22Rv1 (cell line): ENCODE results near the gene FGD2.

Experiments
- H3K27ac ChIP-seq: fragments of 450-650 bp; 2 replicates; pipeline ENCODE4 v1.5.1; 2017
- ZFX ChIP-seq: fragments of 450-650 bp; IDR thresholded peaks from 2 replicates; pipeline ENCODE4 v1.6.1; 2017; ENCODE audit warnings: antibody characterized with exemption, borderline replicate concordance
- TF ChIP-seq, protein P1 (sequence below): fragments of 450-650 bp; IDR thresholded peaks from 2 replicates; pipeline ENCODE4 v1.5.1; 2017; ENCODE audit warnings: mild to moderate bottlenecking

FGD2 gene

DNA sequence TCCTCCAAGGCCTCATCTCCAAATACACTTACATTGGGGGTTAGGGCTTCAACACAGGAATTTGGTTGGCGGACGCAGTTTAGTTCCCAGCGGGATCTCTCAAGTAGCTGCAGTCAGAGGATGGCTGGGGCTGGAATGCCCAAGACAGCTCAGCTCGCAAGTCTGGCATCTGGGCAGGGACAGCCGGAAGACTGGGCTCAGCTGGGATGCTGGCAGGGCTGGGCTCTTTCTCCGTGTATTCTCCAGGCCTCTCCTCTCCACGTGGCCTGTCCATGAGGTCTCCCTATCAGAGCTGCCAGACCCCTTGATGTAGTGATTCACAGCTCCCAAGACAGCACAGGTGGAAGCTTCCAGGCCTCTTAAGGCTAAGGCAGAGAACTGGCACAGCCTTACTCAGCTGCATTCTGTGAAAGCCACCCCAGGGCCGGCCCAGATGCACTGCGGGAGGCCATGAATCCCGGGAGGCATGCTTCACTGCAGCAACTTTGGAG is 5.0 kb downstream of the FGD2 start:
- TF ChIP-seq, protein P1, sequence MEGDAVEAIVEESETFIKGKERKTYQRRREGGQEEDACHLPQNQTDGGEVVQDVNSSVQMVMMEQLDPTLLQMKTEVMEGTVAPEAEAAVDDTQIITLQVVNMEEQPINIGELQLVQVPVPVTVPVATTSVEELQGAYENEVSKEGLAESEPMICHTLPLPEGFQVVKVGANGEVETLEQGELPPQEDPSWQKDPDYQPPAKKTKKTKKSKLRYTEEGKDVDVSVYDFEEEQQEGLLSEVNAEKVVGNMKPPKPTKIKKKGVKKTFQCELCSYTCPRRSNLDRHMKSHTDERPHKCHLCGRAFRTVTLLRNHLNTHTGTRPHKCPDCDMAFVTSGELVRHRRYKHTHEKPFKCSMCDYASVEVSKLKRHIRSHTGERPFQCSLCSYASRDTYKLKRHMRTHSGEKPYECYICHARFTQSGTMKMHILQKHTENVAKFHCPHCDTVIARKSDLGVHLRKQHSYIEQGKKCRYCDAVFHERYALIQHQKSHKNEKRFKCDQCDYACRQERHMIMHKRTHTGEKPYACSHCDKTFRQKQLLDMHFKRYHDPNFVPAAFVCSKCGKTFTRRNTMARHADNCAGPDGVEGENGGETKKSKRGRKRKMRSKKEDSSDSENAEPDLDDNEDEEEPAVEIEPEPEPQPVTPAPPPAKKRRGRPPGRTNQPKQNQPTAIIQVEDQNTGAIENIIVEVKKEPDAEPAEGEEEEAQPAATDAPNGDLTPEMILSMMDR, result no peak
- TF ChIP-seq ZFX, result no peak
- H3K27ac ChIP-seq, result no peak overlapping the region

DNA sequence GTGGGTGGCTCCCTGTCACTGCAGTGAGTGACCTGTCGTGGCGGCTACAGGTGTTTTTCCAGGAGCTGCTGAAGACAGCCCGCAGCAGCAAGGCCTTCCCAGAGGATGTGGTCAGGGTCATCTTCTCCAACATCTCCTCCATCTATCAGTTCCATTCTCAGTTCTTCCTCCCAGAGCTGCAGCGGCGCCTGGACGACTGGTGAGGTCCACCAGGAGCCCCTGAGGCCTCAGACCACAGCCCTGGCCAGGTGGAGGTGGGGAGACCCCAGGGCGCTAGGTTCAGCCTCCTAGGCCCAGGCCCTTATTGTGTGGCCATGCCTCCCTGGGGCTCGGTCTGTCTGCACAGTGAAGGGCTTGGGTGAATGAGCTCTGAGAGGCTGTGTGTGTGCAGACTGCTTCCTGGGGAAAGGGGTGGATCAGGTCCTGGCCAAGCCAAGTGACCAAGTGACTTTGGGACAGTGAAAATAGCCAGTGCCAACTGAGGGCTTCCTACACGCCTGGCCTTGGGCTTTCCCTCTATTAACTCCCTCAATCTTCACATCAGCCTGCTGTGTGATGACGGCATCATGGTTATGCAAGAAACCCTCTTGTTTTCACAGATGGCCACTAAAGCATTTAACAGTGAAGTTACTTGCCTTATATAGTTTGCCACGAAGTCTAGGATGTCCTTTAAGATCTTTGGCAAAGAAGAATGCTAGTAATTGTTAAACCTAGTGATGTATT is 6.4 kb downstream of the FGD2 start:
- no peak overlapping the region for H3K27ac ChIP-seq
- TF ChIP-seq ZFX, result no peak
- TF ChIP-seq, protein P1, result no peak

DNA sequence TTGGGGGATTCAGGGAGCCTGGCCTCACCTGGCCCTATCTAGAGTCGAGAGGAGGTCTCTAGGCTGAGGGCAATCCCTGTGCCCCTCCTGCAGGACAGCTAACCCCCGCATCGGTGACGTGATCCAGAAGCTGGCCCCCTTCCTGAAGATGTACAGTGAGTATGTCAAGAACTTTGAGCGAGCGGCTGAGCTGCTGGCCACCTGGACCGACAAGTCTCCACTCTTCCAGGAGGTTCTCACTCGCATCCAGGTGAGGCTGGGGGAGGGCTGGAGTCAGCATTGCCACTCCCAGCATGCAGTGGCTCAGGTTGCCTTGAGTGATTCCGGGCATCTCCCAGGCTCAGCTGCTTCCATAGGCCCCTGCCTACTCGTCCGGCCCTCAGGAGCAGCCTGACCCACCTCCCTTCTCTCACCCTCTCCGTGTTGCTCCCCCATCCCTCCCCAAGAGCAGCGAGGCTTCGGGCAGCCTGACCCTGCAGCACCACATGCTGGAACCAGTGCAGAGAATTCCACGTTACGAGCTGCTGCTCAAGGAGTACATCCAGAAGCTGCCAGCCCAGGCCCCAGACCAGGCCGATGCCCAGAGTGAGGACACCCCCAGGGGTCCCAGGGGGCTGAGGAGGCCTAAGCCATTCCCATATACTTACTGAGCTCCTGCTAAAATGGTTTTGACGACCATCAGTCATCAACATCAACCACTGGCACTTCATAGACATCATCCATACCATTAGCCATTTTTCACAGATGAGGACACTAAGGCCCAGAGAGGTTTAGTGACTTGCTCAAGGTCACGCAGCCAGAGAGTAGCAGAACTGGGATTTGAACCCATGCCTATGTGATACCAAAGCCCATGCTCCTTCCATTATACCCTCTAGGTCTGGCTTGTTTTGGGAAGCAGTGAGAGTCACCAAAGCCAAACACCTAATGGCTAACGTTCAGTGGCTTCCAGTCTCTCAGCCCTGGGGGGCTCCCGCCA is 8.3 kb downstream of the FGD2 start:
- H3K27ac ChIP-seq, result no peak overlapping the region
- TF ChIP-seq, protein P1, result no peak
- TF ChIP-seq ZFX, result no peak

DNA sequence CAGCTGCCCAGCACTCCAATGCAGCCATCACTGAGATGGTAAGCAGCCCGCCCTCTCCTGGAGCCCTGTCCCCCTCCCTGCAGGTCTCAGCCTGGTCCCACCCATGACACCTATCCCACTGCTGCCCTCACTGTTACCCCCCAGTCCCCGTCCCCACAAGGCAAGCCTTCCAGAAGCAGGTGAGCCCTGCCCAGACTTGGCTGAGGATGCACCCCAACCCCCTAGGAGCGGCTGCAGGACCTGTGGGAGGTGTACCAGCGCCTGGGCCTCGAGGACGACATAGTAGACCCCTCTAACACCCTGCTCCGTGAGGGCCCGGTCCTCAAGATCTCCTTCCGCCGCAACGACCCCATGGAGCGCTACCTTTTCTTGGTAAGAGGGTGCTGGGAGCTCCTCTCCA is 9.2 kb downstream of the FGD2 start:
- no peak overlapping the region for H3K27ac ChIP-seq
- TF ChIP-seq ZFX, result no peak
- TF ChIP-seq, protein P1, result no peak

DNA sequence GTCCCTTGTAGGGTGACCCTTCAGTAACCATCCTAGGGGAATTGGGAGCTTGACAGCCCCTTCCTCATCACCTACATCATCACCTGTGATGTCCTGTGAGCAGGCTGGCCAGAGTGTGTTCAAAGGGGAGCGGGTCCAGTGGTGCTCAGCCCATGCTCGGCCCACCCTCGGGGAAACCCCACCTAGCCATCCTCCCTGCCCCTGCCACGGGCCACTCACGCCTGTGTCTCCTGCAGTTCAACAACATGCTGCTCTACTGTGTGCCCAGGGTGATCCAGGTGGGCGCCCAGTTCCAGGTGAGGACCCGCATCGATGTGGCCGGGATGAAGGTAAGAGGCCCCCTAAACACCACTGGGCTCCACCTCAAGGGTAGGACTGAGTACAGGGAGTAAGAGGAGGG is 10.1 kb downstream of the FGD2 start:
- no peak for TF ChIP-seq ZFX
- TF ChIP-seq, protein P1, result no peak
- H3K27ac ChIP-seq, result no peak overlapping the region

DNA sequence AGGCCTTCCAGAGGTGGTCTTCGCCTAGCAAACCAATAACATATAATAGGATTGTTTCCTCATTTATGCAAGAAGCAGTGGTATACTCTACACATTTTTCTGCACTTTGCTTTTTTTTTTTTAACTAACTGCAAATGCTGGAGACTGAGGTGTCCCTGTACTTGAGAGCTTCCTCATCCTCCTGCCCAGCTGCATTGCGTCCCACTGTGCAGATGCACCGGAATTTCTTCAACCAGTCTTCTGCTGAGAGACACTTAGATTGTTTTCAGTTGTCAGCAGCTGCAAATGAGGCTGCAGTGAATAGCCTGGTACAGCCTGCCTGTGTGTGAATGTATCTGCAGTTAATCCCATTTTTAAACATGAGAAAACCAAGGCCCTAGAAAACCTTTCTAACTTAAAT is 11.5 kb downstream of the FGD2 start:
- TF ChIP-seq, protein P1, result no peak
- no peak for TF ChIP-seq ZFX
- H3K27ac ChIP-seq, result no peak overlapping the region
